HG02642 (cell line): ENCODE measurements around the gene BRAF.
A peak's percentile ranks its signal among the peaks of the same experiment; 100 is the strongest.
"Not testable (repeated sequence)": the region's sequence is repeated elsewhere in the genome, so short reads cannot be mapped to it uniquely, and the experiment has no call there.

ENCODE experiments used
- ATAC-seq: cut with Tn5 transposase; IDR thresholded peaks from one replicate; pipeline ENCODE4 v1.9.1; 2021; ENCODE audit warnings: mild to moderate bottlenecking; ENCODE audit not compliant: unreplicated experiment, poor library complexity

BRAF gene

GRCh38 chr7:140922741-140923345 is 1.9 kb downstream of the BRAF start:
- ATAC-seq = no peak

GRCh38 chr7:140920745-140921144 is 4.0 kb downstream of the BRAF start:
- ATAC-seq = no peak

- ATAC-seq = no peak
These were observed 6.5 kb downstream of the BRAF start for GRCh38 chr7:140918236-140918635.

- no peak for ATAC-seq
These were observed 7.5 kb downstream of the BRAF start for GRCh38 chr7:140917258-140917657.

GRCh38 chr7:140915935-140916555 is 8.7 kb downstream of the BRAF start:
- no peak for ATAC-seq

GRCh38 chr7:140914083-140914482 is 10.6 kb downstream of the BRAF start:
- no peak for ATAC-seq

- ATAC-seq = not testable (repeated sequence)
These were observed 11.2 kb downstream of the BRAF start for GRCh38 chr7:140913596-140913928.

GRCh38 chr7:140911746-140912145 is 13.0 kb downstream of the BRAF start:
- no peak for ATAC-seq

GRCh38 chr7:140909476-140910161 is 15.1 kb downstream of the BRAF start:
- ATAC-seq = no peak

GRCh38 chr7:140908361-140908760 is 16.4 kb downstream of the BRAF start:
- no peak for ATAC-seq

GRCh38 chr7:140903741-140904480 is 20.8 kb downstream of the BRAF start:
- ATAC-seq = no peak

- peak; percentile 74 for ATAC-seq
These were observed 22.3 kb downstream of the BRAF start for GRCh38 chr7:140902303-140902953.

- no peak for ATAC-seq
These were observed 22.8 kb downstream of the BRAF start for GRCh38 chr7:140901941-140902302.

- ATAC-seq = no peak
These were observed 24.8 kb downstream of the BRAF start for GRCh38 chr7:140899883-140900282.

- no peak for ATAC-seq
These were observed 25.8 kb downstream of the BRAF start for GRCh38 chr7:140898786-140899536.

- ATAC-seq = no peak
These were observed 27.7 kb downstream of the BRAF start for GRCh38 chr7:140896996-140897395.

GRCh38 chr7:140889645-140890044 is 35.1 kb downstream of the BRAF start:
- no peak for ATAC-seq

- no peak for ATAC-seq
These were observed 35.6 kb downstream of the BRAF start for GRCh38 chr7:140889150-140889549.

- no peak for ATAC-seq
These were observed 36.6 kb downstream of the BRAF start for GRCh38 chr7:140888087-140888486.

GRCh38 chr7:140885735-140886334 is 38.9 kb downstream of the BRAF start:
- no peak for ATAC-seq
